GM12878 (cell line): ENCODE measurements around the gene ANKRD13D. TPM values are rescaled to one million over a fixed set of nuclear protein-coding genes. Genes with fewer than 3 reads are reported as not detected.

Source experiments
- ATAC-seq: fragments of 200-7000 bp; cut with Tn5 transposase; 3 replicates; pipeline ENCODE4 v1.9.1; 2020; ENCODE audit warnings: mild to moderate bottlenecking, moderate library complexity
- BruUV-seq: library from RNA; stranded (reverse); fragments of 400-500 nt; replicated peaks from 2 replicates; lab custom pipeline; 2021; lab: Mats Ljungman, UMichigan
- CTCF ChIA-PET: fragments of 300-600 bp; sonication (Branson Sonifier 250); formaldehyde crosslinking; extraction: SDS; loops from one replicate; lab custom pipeline; 2021; ENCODE audit warnings: inconsistent platforms; lab: Yijun Ruan, JAX
- POLR2A ChIA-PET: fragments of 350-600 bp; formaldehyde crosslinking; extraction: SDS; loops from one replicate; lab custom pipeline; 2021; ENCODE audit warnings: inconsistent platforms; lab: Charles Lee
- RAD21 ChIA-PET: fragments of 300-600 bp; sonication (Branson Sonifier 250); formaldehyde crosslinking; loops from one replicate; lab custom pipeline; 2023; ENCODE audit warnings: antibody characterized with exemption; ENCODE audit not compliant: unreplicated experiment; lab: Charles Lee
- SMC1A ChIA-PET: fragments of 300-600 bp; sonication (Branson Sonifier 250); formaldehyde crosslinking; loops from one replicate; lab custom pipeline; 2023; ENCODE audit not compliant: unreplicated experiment, uncharacterized antibody; lab: Charles Lee
- DNase-seq: peaks from one replicate; pipeline ENCODE4 v3.0.0-alpha.2; 2011; ENCODE audit warnings: low read depth, low spot score
- FAIRE-seq: peaks from 3 replicates; lab custom pipeline; 2011; peaks lifted over from hg19 to GRCh38; lab: Jason Lieb, UNC
- H2AFZ ChIP-seq: 2 replicates; pipeline ENCODE4 v1.6.0; 2011; ENCODE audit warnings: low read depth, low read length, control low read depth; ENCODE audit not compliant: control insufficient read depth
- H3K27ac ChIP-seq: 2 replicates; pipeline ENCODE4 v1.5.1; 2011; ENCODE audit warnings: control low read depth; ENCODE audit not compliant: control insufficient read depth, insufficient read depth
- H3K27me3 ChIP-seq, 2 experiments: replicated peaks in 1 of 2; 2 replicates each; pipeline versions ENCODE4 v1.6.0 to v1.6.1; 2011; ENCODE audit warnings: low read length in 1 of 2; ENCODE audit not compliant: control insufficient read depth in 2 of 2, insufficient read depth in 2 of 2
- H3K36me3 ChIP-seq, 2 experiments: 2 replicates each; pipeline ENCODE4 v1.5.1; 2011; ENCODE audit warnings: low read length in 1 of 2; ENCODE audit not compliant: control insufficient read depth in 2 of 2, insufficient read depth in 2 of 2
- H3K4me1 ChIP-seq: 2 replicates; pipeline ENCODE4 v1.6.1; 2011; ENCODE audit warnings: mild to moderate bottlenecking, low read length, moderate library complexity, mixed read lengths; ENCODE audit not compliant: control insufficient read depth, insufficient read depth
- H3K4me2 ChIP-seq: 2 replicates; pipeline ENCODE4 v1.6.0; 2011; ENCODE audit warnings: control low read depth; ENCODE audit not compliant: control insufficient read depth, insufficient read depth
- H3K4me3 ChIP-seq: fragments of 200-600 bp; sonication (generic); 2 replicates; pipeline ENCODE4 v1.5.1; 2016
- H3K79me2 ChIP-seq: 2 replicates; pipeline ENCODE4 v1.6.0; 2011; ENCODE audit warnings: low read length; ENCODE audit not compliant: control insufficient read depth, insufficient read depth
- H3K9ac ChIP-seq: 2 replicates; pipeline ENCODE4 v1.8.0; 2011; ENCODE audit warnings: low read length, control low read depth, mixed read lengths; ENCODE audit not compliant: control insufficient read depth, insufficient read depth
- H3K9me3 ChIP-seq: replicated peaks from 3 replicates; pipeline ENCODE4 v1.5.1; 2011; ENCODE audit warnings: mild to moderate bottlenecking, low read length; ENCODE audit not compliant: control insufficient read depth, insufficient read depth
- H4K20me1 ChIP-seq: 2 replicates; pipeline ENCODE4 v1.6.0; 2011; ENCODE audit not compliant: control insufficient read depth, insufficient read depth
- BCL3 ChIP-seq: IDR thresholded peaks from 2 replicates; pipeline ENCODE4 v1.6.1; 2011; ENCODE audit warnings: borderline replicate concordance, low read depth, mild to moderate bottlenecking, moderate library complexity, low read length; ENCODE audit not compliant: insufficient read depth, poor library complexity, severe bottlenecking
- CBX3 ChIP-seq: fragments of 200-600 bp; sonication (generic); IDR thresholded peaks from 2 replicates; pipeline ENCODE4 v1.6.1; 2016; ENCODE audit warnings: low read depth, borderline replicate concordance
- CTCF ChIP-seq, 3 experiments: IDR thresholded peaks in 2 of 3; conservative IDR thresholded peaks in 1 of 3; 2 replicates each; pipeline ENCODE4 v1.5.1; 2011; ENCODE audit warnings: low read depth in 3 of 3, low read length in 3 of 3, mild to moderate bottlenecking in 3 of 3, control low read depth in 2 of 3, moderate library complexity in 2 of 3, inconsistent platforms in 1 of 3, mixed read lengths in 1 of 3; ENCODE audit not compliant: control insufficient read depth in 2 of 3, insufficient read depth in 1 of 3; ENCODE audit errors: extremely low read depth in 1 of 3
- ETV6 ChIP-seq, 2 experiments: fragments of 450-650 bp in 1 of 2; IDR thresholded peaks in 1 of 2; conservative IDR thresholded peaks in 1 of 2; 2 replicates each; pipeline ENCODE4 v1.6.1; 2014; ENCODE audit warnings: antibody characterized with exemption in 1 of 2, borderline replicate concordance in 1 of 2, low read depth in 1 of 2, mild to moderate bottlenecking in 1 of 2, moderate library complexity in 1 of 2
- GABPA ChIP-seq: IDR thresholded peaks from 2 replicates; pipeline ENCODE4 v1.6.1; 2014; ENCODE audit warnings: antibody characterized with exemption, low read depth, mild to moderate bottlenecking, inconsistent platforms
- MYB ChIP-seq: fragments of 150-350 bp; IDR thresholded peaks from 2 replicates; pipeline ENCODE4 v1.6.1; 2014; ENCODE audit warnings: mild to moderate bottlenecking, low read depth, low read length, borderline replicate concordance
- NR2C1 ChIP-seq: fragments of 450-650 bp; IDR thresholded peaks from 2 replicates; pipeline ENCODE4 v1.6.1; 2017; ENCODE audit warnings: antibody characterized with exemption, mild to moderate bottlenecking, moderate library complexity
- TCF7 ChIP-seq: IDR thresholded peaks from 2 replicates; pipeline ENCODE4 v1.6.1; 2014; ENCODE audit warnings: antibody characterized with exemption, borderline replicate concordance
- ZBED1 ChIP-seq: IDR thresholded peaks from 2 replicates; pipeline ENCODE4 v1.6.1; 2016; ENCODE audit warnings: borderline replicate concordance
- ZBTB4 ChIP-seq: fragments of 450-650 bp; formaldehyde crosslinking; IDR thresholded peaks from 2 replicates; pipeline ENCODE4 v1.4.0; 2022; ENCODE audit warnings: mild to moderate bottlenecking, moderate library complexity
- ZBTB40 ChIP-seq: fragments of 450-650 bp; IDR thresholded peaks from 2 replicates; pipeline ENCODE4 v1.6.1; 2016; ENCODE audit warnings: mild to moderate bottlenecking, moderate library complexity, borderline replicate concordance
- WGBS: methylation state at CpG from one replicate; pipeline ENCODE4 v1.1.6; 2016; ENCODE audit warnings: low lambda C conversion rate; ENCODE audit not compliant: insufficient replicate concordance, insufficient coverage; ENCODE audit errors: missing lambda C conversion rate; 5-methylcytosine and 5-hydroxymethylcytosine counted together
- in situ Hi-C: fragments of 300-500 bp; cut with MboI; formaldehyde crosslinking; loops from 9 replicates; pipeline ENCODE4 v1.14.3; 2018; ENCODE audit warnings: mixed read lengths
- intact Hi-C: fragments of 100-400 bp; cut with micrococcal nuclease; formaldehyde crosslinking; loops from one replicate; pipeline ENCODE4 v1.14.2; 2022; ENCODE audit not compliant: unreplicated experiment
- polyA plus RNA-seq, 11 experiments: library from polyadenylated mRNA; depleted of rRNA in 4 of 11; unstranded in 6 of 11; stranded (reverse) in 5 of 11; fragments of >200 nt; fragmentation: Nextera tagmentation in 4 of 11; fragmentation: Illumina TruSeq in 1 of 11; extraction: Ambion mirVana in 4 of 11; extraction: Trizol in 1 of 11; gene quantifications; 1 replicate in 1 of 11; 2 replicates in 10 of 11; pipeline versions ENCODE4 v1.2.1 to v1.2.3, GENCODE V29; 2011 to 2016; ENCODE audit warnings: inconsistent platforms in 2 of 11, missing spikeins in 2 of 11, low read depth in 1 of 11
- total RNA-seq, 4 experiments: library from RNA; depleted of rRNA in 3 of 4; stranded (reverse); fragments of >200 nt in 3 of 4; fragmentation: Illumina TruSeq in 1 of 4; extraction: Trizol in 1 of 4; gene quantifications; 2 replicates each; pipeline versions ENCODE4 v1.2.1 to v1.2.3, GENCODE V29; 2013 to 2021

ANKRD13D gene
- total and polyA plus RNA-seq, 10 of the 15 experiments (the other 5 are each of a cell fraction or from before 2014, with no cell fraction given): 2.0 to 56.2 (median 21.4) TPM

GRCh38 chr11:67320011-67320410, 30.9 kb downstream of the ANKRD13D start:
- no peaks in the 10 kb centered on the region for H4K20me1 ChIP-seq
- peaks cover 3% of the 10 kb centered on the region for H3K4me1 ChIP-seq
- no peaks in the 10 kb centered on the region for H3K9me3 ChIP-seq
- no peak overlapping the region for H3K4me3 ChIP-seq
- no peak for ATAC-seq
- DNase-seq: no peak
- ChIA-PET CTCF (interaction anchor here (1.4 to 12.1 kb wide), 5 partner anchors 25 to 130 kb away, joined by 3 to 151 read pairs (median 72); partner anchors contain the start of gene POLD4), SMC1A (interaction anchor here (0.5 to 7.6 kb wide), 12 partner anchors 11 to 552 kb away, joined by 3 to 82 read pairs (median 4); partner anchors contain the start of gene POLD4), RAD21 (interaction anchor here (0.7 to 7.8 kb wide), 3 partner anchors 33 to 61 kb away, joined by 4 to 75 read pairs (median 64); partner anchors contain the start of genes CLCF1 and POLD4), POLR2A (interaction anchor here (0.6 to 0.9 kb wide), 3 partner anchors 24 to 150 kb away, joined by 3 to 5 read pairs (median 5); no protein-coding TSS in a partner anchor)
- H3K36me3 ChIP-seq: no peaks in the 10 kb centered on the region
- H3K79me2 ChIP-seq: no peaks in the 10 kb centered on the region
- in situ Hi-C loops: no loop called here
- no peak overlapping the region for H3K27ac ChIP-seq
- intact Hi-C loops: no loop called here
- FAIRE-seq: no peak
- BruUV-seq: no TSS peak
- H3K27me3 ChIP-seq: no peaks in the 10 kb centered on the region
- no peak overlapping the region for H3K9ac ChIP-seq
- no peak overlapping the region for H3K4me2 ChIP-seq
- 65% methylated on average over 3 of the region's 3 CpGs for WGBS
- H2AFZ ChIP-seq: no peak overlapping the region
- TF ChIP-seq MYB: no peak
- TF ChIP-seq ZBTB4 (CRISPR knock-in tag): no peak
- TF ChIP-seq BCL3: no peak
- TF ChIP-seq ETV6 (conservative IDR thresholded peaks at IDR 0.05 in 1 of 2, IDR thresholded peaks at IDR 0.05 in 1 of 2; ENCODE audit: borderline replicate concordance in 1 of 2, low read depth in 1 of 2): no peak
- TF ChIP-seq ZBTB40: no peak
- no peak for TF ChIP-seq TCF7
- TF ChIP-seq GABPA: no peak
- TF ChIP-seq CTCF (IDR thresholded peaks at IDR 0.05 in 2 of 3, conservative IDR thresholded peaks at IDR 0.05 in 1 of 3; ENCODE audit: control insufficient read depth in 2 of 3, extremely low read depth in 1 of 3, insufficient read depth in 1 of 3, low read depth in 3 of 3, low read length in 3 of 3): no peak
- TF ChIP-seq NR2C1: no peak
- TF ChIP-seq CBX3: no peak
- no peak for TF ChIP-seq ZBED1
